HepG2 (cell line): ENCODE data around the gene CNTNAP1. TPM values are rescaled to one million over a fixed set of nuclear protein-coding genes. Genes with fewer than 3 reads are reported as not detected.

Experiments used
- ATAC-seq: fragments of 200-7000 bp; cut with Tn5 transposase; 3 replicates; pipeline ENCODE4 v1.9.1; 2020; ENCODE audit warnings: mild to moderate bottlenecking, moderate library complexity
- BruUV-seq: library from RNA; stranded (reverse); fragments of 400-500 nt; replicated peaks from 2 replicates; lab custom pipeline; 2021; lab: Mats Ljungman, UMichigan
- CTCF ChIA-PET: fragments of 300-600 bp; formaldehyde crosslinking; extraction: SDS; loops from one replicate; lab custom pipeline; 2021; ENCODE audit warnings: low total read pairs, inconsistent platforms, low intra/inter-chr PET ratio; lab: Yijun Ruan, JAX
- POLR2A ChIA-PET: fragments of 350-600 bp; sonication (Branson Sonifier 250); formaldehyde crosslinking; loops from one replicate; lab custom pipeline; 2020; ENCODE audit warnings: antibody characterized with exemption, inconsistent platforms; lab: Yijun Ruan, JAX
- DNase-seq: peaks from one replicate; pipeline ENCODE4 v3.0.0-alpha.2; 2015; ENCODE audit warnings: low spot score
- FAIRE-seq: peaks from 3 replicates; lab custom pipeline; 2011; peaks lifted over from hg19 to GRCh38; lab: Jason Lieb, UNC
- H2AFZ ChIP-seq: one replicate; pipeline ENCODE4 v1.6.1; 2011; ENCODE audit warnings: low read length, inconsistent platforms
- H3K27ac ChIP-seq: fragments of 300-600 bp; 3 replicates; pipeline ENCODE4 v1.8.0; 2011; ENCODE audit warnings: mixed run types, mild to moderate bottlenecking, mixed read lengths, low read length, inconsistent platforms; ENCODE audit not compliant: insufficient read depth; ENCODE audit errors: extremely low read length
- H3K27me3 ChIP-seq, 2 experiments: fragments of 200-600 bp in 1 of 2; 2 replicates in 1 of 2; 3 replicates in 1 of 2; pipeline versions ENCODE4 v1.6.0 to v1.8.0; 2011; ENCODE audit warnings: low read length in 2 of 2, mild to moderate bottlenecking in 2 of 2, moderate library complexity in 2 of 2, inconsistent platforms in 1 of 2; ENCODE audit not compliant: insufficient read depth in 2 of 2, control insufficient read depth in 1 of 2
- H3K36me3 ChIP-seq, 2 experiments: fragments of 200-600 bp in 1 of 2; replicated peaks in 1 of 2; 2 replicates in 1 of 2; 3 replicates in 1 of 2; pipeline versions ENCODE4 v1.5.1 to v1.8.0; 2011; ENCODE audit warnings: low read length in 2 of 2, inconsistent platforms in 1 of 2; ENCODE audit not compliant: insufficient read depth in 2 of 2, control insufficient read depth in 1 of 2
- H3K4me1 ChIP-seq: 2 replicates; pipeline ENCODE4 v1.5.1; 2012; ENCODE audit warnings: low read length, inconsistent platforms; ENCODE audit not compliant: insufficient read depth
- H3K4me2 ChIP-seq: 2 replicates; pipeline ENCODE4 v1.6.0; 2011; ENCODE audit warnings: low read depth, low read length, inconsistent platforms
- H3K4me3 ChIP-seq, 3 experiments: fragments of 200-600 bp in 1 of 3; sonication (generic), shearing (Covaris generic) in 1 of 3; replicated peaks in 1 of 3; 2 replicates each; pipeline ENCODE4 v1.5.1; 2011 to 2016; ENCODE audit warnings: low read length in 3 of 3, inconsistent platforms in 2 of 3, low read depth in 2 of 3, mild to moderate bottlenecking in 2 of 3, control low read depth in 1 of 3, mixed read lengths in 1 of 3; ENCODE audit not compliant: insufficient read depth in 1 of 3
- H3K79me2 ChIP-seq: one replicate; pipeline ENCODE4 v1.6.1; 2011; ENCODE audit warnings: low read length, inconsistent platforms; ENCODE audit not compliant: insufficient read depth
- H3K9ac ChIP-seq: 2 replicates; pipeline ENCODE4 v1.6.0; 2011; ENCODE audit warnings: mild to moderate bottlenecking, low read depth, low read length, inconsistent platforms; ENCODE audit not compliant: insufficient read depth
- H3K9me3 ChIP-seq: 2 replicates; pipeline ENCODE4 v1.5.1; 2012; ENCODE audit warnings: mild to moderate bottlenecking, low read length
- H4K20me1 ChIP-seq: 2 replicates; pipeline ENCODE4 v1.6.0; 2011; ENCODE audit warnings: inconsistent platforms, mild to moderate bottlenecking, low read length, moderate library complexity; ENCODE audit not compliant: insufficient read depth
- NFE2L2 ChIP-seq: fragments of 150-350 bp; IDR thresholded peaks from 2 replicates; pipeline ENCODE4 v1.6.1; 2014; ENCODE audit warnings: low read length
- PHB2 ChIP-seq: fragments of 450-650 bp; IDR thresholded peaks from 2 replicates; pipeline ENCODE4 v1.6.1; 2018; ENCODE audit not compliant: partially characterized antibody
- UBTF ChIP-seq: sonication (generic); formaldehyde crosslinking; IDR thresholded peaks from 2 replicates; pipeline ENCODE4 v1.4.0; 2020; ENCODE audit warnings: mild to moderate bottlenecking, missing genetic modification reagents
- ZSCAN9 ChIP-seq: IDR thresholded peaks from 2 replicates; pipeline ENCODE4 v1.6.1; 2016; ENCODE audit warnings: borderline replicate concordance
- ZXDC ChIP-seq: sonication (generic); formaldehyde crosslinking; IDR thresholded peaks from 2 replicates; pipeline ENCODE4 v1.5.0; 2020; ENCODE audit warnings: mild to moderate bottlenecking, missing genetic modification reagents
- WGBS: methylation state at CpG from one replicate; pipeline ENCODE4 v1.1.6; 2017; ENCODE audit warnings: low lambda C conversion rate; 5-methylcytosine and 5-hydroxymethylcytosine counted together
- in situ Hi-C: cut with HindIII; loops from 2 replicates; pipeline ENCODE4 v1.10.0; 2017; ENCODE audit warnings: low pct_unique_long_range_greater_than_20kb; ENCODE audit not compliant: extremely low pct_ligation_motif_present
- intact Hi-C: fragments of 100-400 bp; cut with micrococcal nuclease; formaldehyde crosslinking; loops from one replicate; pipeline ENCODE4 v1.10.0; 2022; ENCODE audit not compliant: unreplicated experiment
- polyA plus RNA-seq, 8 experiments: library from polyadenylated mRNA; depleted of rRNA in 3 of 8; stranded (reverse) in 7 of 8; unstranded in 1 of 8; fragments of >200 nt; fragmentation: Illumina TruSeq in 4 of 8; extraction: Trizol in 4 of 8; gene quantifications; 2 replicates each; pipeline versions ENCODE4 v1.2.1 to v1.2.3, GENCODE V29; 2011 to 2016; ENCODE audit warnings: low read depth in 4 of 8, missing spikeins in 1 of 8, mixed read lengths in 1 of 8; ENCODE audit not compliant: insufficient read depth in 1 of 8
- total RNA-seq, 5 experiments: library from RNA; depleted of rRNA; stranded (reverse); fragments of >200 nt; fragmentation: Illumina TruSeq; extraction: Trizol; gene quantifications; 2 replicates each; pipeline ENCODE4 v1.2.3, GENCODE V29; 2016; ENCODE audit warnings: low read depth in 1 of 5
- TF ChIP-seq, protein P1 (sequence below): sonication (generic); formaldehyde crosslinking; IDR thresholded peaks from 2 replicates; pipeline ENCODE4 v1.8.1; 2023; ENCODE audit warnings: missing genetic modification reagents, mild to moderate bottlenecking, borderline replicate concordance

CNTNAP1 gene
- total and polyA plus RNA-seq, 2 of the 13 experiments (the other 11 are each of a cell fraction or from before 2014, with no cell fraction given) = 4.5 to 7.7 TPM

- TF ChIP-seq ZXDC (CRISPR knock-in tag) = no peak
- TF ChIP-seq UBTF (CRISPR knock-in tag) = no peak
- TF ChIP-seq PHB2 = no peak
- no peak for TF ChIP-seq NFE2L2
Measured at GRCh38 chr17:42632949-42633444, 49.3 kb upstream of the CNTNAP1 start (continued).

DNA sequence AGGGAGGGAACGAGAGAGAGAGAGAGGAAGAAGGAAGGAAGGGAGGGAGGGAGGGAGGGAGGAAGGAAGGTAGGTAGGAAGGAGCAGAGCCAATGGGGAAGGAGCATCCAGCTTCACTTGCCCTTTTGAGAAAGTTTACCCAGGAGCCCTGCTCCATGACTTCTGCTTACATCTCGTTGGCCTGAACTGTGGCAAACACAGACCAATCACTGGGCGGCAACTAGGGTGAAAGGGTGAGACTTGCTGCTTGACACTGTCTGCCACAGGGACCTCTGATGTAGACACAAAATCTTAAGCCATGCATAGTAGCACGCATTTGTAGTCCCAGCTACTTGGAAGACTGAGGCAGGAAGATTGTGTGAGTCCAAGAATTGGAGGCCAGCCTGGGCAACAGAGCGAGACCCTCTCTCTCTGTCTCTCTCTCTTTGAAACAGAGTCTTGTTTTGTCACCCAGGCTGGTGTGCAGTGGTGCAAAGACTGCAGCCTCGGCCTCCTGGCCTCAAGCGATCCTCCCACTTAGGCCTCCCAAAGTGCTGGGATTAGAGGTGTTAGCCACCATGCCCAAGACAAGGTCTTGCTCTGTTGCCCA lies 42.7 kb upstream of the CNTNAP1 start:
- peaks cover 2 to 10% of the 10 kb centered on the region in 2 experiments; a peak in 1 of 5 replicates for H3K27me3 ChIP-seq
- H3K79me2 ChIP-seq = no peaks in the 10 kb centered on the region
- ChIA-PET POLR2A (no interaction called here), CTCF (no interaction called here)
- H3K9me3 ChIP-seq = no peaks in the 10 kb centered on the region
- H3K4me3 ChIP-seq = no peak overlapping the region
- BruUV-seq = no TSS peak
- H2AFZ ChIP-seq = no peak overlapping the region
- FAIRE-seq = no peak
- H4K20me1 ChIP-seq = no peaks in the 10 kb centered on the region
- no peak for ATAC-seq
- intact Hi-C loops = no loop called here
- H3K27ac ChIP-seq = no peak overlapping the region
- H3K9ac ChIP-seq = no peak overlapping the region
- WGBS = 41% methylated on average over 6 of the region's 7 CpGs
- peaks cover 9% of the 10 kb centered on the region; the same call in 1 of the 2 replicates for H3K4me1 ChIP-seq
- H3K36me3 ChIP-seq = no peaks in the 10 kb centered on the region
- in situ Hi-C loops = no loop called here
- no peak for TF ChIP-seq ZSCAN9 (CRISPR knock-in tag)
- TF ChIP-seq, protein P1, sequence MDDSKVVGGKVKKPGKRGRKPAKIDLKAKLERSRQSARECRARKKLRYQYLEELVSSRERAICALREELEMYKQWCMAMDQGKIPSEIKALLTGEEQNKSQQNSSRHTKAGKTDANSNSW (CRISPR knock-in tag) = no peak
- no peak for DNase-seq
- no peak overlapping the region for H3K4me2 ChIP-seq
